ENCODE data around the gene DCP1A. TPM values are rescaled to one million over a fixed set of nuclear protein-coding genes. Genes with fewer than 3 reads are reported as not detected.

The DCP1A gene
- total and polyA plus RNA-seq, 2 of the 13 experiments (the other 11 are each of a cell fraction or from before 2014, with no cell fraction given): 14.2 to 41.2 TPM

DNA sequence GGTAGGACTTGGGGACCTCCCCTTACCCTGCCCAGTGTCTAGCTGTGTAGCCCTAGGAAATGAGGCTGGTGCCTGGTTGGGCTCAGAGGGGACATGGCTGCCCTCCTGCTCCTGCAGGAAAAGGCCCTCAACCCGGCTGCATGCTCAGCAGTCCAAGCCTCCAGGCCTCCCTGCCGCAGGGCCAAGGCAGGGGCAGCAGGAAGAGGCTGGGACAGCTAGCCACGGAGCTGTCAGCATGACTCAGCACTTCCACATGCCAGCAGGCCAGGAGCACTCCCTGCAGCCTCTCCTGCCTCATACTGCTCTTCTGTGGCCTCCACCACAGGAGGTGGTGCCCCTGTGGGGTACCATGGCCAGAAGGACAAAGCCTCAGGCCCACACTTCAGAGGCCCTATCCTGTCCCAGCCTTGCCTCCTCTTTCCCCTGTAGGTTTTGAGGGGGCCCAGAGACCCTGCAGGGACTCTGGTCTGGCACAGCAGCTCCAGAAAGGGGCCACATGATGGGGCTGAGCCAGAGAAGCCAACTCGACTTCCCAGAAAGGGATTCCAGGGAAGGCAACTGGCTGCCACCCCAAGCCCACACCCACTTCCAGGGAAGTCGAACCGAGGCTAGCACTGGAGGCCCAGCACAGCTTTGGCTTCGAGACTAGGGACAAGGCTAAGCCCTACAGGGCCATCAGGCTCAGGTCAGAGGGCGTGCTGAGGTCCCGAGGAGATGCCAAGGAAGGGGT lies 111.1 kb downstream of the DCP1A start (continued):
- TF ChIP-seq, protein P1, sequence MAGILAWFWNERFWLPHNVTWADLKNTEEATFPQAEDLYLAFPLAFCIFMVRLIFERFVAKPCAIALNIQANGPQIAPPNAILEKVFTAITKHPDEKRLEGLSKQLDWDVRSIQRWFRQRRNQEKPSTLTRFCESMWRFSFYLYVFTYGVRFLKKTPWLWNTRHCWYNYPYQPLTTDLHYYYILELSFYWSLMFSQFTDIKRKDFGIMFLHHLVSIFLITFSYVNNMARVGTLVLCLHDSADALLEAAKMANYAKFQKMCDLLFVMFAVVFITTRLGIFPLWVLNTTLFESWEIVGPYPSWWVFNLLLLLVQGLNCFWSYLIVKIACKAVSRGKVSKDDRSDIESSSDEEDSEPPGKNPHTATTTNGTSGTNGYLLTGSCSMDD (CRISPR knock-in tag; IDR thresholded peaks at IDR 0.05): no peak
- TF ChIP-seq SAP130 (CRISPR knock-in tag; IDR thresholded peaks at IDR 0.05; ENCODE audit: low read depth) (peak; percentile 78), KMT2B (CRISPR knock-in tag; IDR thresholded peaks at IDR 0.05) (0 out of 2 replicates have a peak, but pooled peaks have one; percentile 21), CBX1 (IDR thresholded peaks at IDR 0.05; ENCODE audit: low read depth) (peak; percentile 9), RCOR2 (CRISPR knock-in tag; IDR thresholded peaks at IDR 0.05) (no peak), TRIM24 (CRISPR knock-in tag; IDR thresholded peaks at IDR 0.05) (no peak), ZBTB7A (CRISPR knock-in tag; IDR thresholded peaks at IDR 0.05) (no peak), SMAD1 (CRISPR knock-in tag; IDR thresholded peaks at IDR 0.05; ENCODE audit: borderline replicate concordance, low read depth) (no peak), ZNF850 (CRISPR knock-in tag; conservative IDR thresholded peaks at IDR 0.05) (no peak), ZNF567 (CRISPR knock-in tag; IDR thresholded peaks at IDR 0.05; ENCODE audit: borderline replicate concordance) (no peak), ZNF816 (CRISPR knock-in tag; IDR thresholded peaks at IDR 0.05; ENCODE audit: borderline replicate concordance) (no peak), ZFP41 (CRISPR knock-in tag; IDR thresholded peaks at IDR 0.05; ENCODE audit: borderline replicate concordance) (no peak), TSC22D2 (CRISPR knock-in tag; IDR thresholded peaks at IDR 0.05; ENCODE audit: borderline replicate concordance) (no peak), FOXJ3 (CRISPR knock-in tag; IDR thresholded peaks at IDR 0.05; ENCODE audit: borderline replicate concordance) (no peak), KLF15 (CRISPR knock-in tag; IDR thresholded peaks at IDR 0.05; ENCODE audit: borderline replicate concordance) (no peak), NR2F6 (IDR thresholded peaks at IDR 0.05) (no peak), NR2F6 (CRISPR knock-in tag; IDR thresholded peaks at IDR 0.05) (0 out of 2 replicates have a peak, but pooled peaks have one; percentile 19), ELF1 (CRISPR knock-in tag; IDR thresholded peaks at IDR 0.05) (peak; percentile 20; the same call in 1 of the 2 replicates), ZNF432 (CRISPR knock-in tag; IDR thresholded peaks at IDR 0.05; ENCODE audit: borderline replicate concordance) (no peak), MZF1 (CRISPR knock-in tag; IDR thresholded peaks at IDR 0.05; ENCODE audit: borderline replicate concordance) (no peak), ZNF605 (CRISPR knock-in tag; IDR thresholded peaks at IDR 0.05) (no peak), PHF20 (CRISPR knock-in tag; IDR thresholded peaks at IDR 0.05) (no peak), NFIC (IDR thresholded peaks at IDR 0.05; ENCODE audit: low read length) (no peak)
- TF ChIP-seq, protein P2, sequence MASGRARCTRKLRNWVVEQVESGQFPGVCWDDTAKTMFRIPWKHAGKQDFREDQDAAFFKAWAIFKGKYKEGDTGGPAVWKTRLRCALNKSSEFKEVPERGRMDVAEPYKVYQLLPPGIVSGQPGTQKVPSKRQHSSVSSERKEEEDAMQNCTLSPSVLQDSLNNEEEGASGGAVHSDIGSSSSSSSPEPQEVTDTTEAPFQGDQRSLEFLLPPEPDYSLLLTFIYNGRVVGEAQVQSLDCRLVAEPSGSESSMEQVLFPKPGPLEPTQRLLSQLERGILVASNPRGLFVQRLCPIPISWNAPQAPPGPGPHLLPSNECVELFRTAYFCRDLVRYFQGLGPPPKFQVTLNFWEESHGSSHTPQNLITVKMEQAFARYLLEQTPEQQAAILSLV (CRISPR knock-in tag; IDR thresholded peaks at IDR 0.05; ENCODE audit: borderline replicate concordance): no peak
- TF ChIP-seq, protein P3, sequence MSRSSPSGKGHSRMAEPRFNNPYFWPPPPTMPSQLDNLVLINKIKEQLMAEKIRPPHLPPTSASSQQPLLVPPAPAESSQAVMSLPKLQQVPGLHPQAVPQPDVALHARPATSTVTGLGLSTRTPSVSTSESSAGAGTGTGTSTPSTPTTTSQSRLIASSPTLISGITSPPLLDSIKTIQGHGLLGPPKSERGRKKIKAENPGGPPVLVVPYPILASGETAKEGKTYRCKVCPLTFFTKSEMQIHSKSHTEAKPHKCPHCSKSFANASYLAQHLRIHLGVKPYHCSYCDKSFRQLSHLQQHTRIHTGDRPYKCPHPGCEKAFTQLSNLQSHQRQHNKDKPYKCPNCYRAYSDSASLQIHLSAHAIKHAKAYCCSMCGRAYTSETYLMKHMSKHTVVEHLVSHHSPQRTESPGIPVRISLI (CRISPR knock-in tag; IDR thresholded peaks at IDR 0.05; ENCODE audit: borderline replicate concordance): no peak
- TF ChIP-seq, protein P4, sequence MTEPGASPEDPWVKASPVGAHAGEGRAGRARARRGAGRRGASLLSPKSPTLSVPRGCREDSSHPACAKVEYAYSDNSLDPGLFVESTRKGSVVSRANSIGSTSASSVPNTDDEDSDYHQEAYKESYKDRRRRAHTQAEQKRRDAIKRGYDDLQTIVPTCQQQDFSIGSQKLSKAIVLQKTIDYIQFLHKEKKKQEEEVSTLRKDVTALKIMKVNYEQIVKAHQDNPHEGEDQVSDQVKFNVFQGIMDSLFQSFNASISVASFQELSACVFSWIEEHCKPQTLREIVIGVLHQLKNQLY (CRISPR knock-in tag; IDR thresholded peaks at IDR 0.05): 0 out of 2 replicates have a peak, but pooled peaks have one; percentile 22
- TF ChIP-seq, protein P5, sequence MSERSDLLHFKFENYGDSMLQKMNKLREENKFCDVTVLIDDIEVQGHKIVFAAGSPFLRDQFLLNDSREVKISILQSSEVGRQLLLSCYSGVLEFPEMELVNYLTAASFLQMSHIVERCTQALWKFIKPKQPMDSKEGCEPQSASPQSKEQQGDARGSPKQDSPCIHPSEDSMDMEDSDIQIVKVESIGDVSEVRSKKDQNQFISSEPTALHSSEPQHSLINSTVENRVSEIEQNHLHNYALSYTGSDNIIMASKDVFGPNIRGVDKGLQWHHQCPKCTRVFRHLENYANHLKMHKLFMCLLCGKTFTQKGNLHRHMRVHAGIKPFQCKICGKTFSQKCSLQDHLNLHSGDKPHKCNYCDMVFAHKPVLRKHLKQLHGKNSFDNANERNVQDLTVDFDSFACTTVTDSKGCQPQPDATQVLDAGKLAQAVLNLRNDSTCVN (CRISPR knock-in tag; IDR thresholded peaks at IDR 0.05; ENCODE audit: borderline replicate concordance): peak; percentile 48
